NB4 (cell line): Measurements from ENCODE around the gene PRADC1.

ENCODE experiments used
- DNase-seq: peaks from one replicate; pipeline ENCODE4 v3.0.0; 2010; ENCODE audit warnings: low read depth
- H3K4me3 ChIP-seq: one replicate; pipeline ENCODE4 v1.5.1; 2011; ENCODE audit warnings: mild to moderate bottlenecking, low read depth, low read length, moderate library complexity
- CTCF ChIP-seq: IDR thresholded peaks from one replicate; pipeline ENCODE4 v1.5.1; 2012; ENCODE audit warnings: low read depth, low read length
- MYC ChIP-seq: IDR thresholded peaks from 2 replicates; pipeline ENCODE4 v1.6.1; 2011; ENCODE audit warnings: low read depth, low read length
- POLR2A ChIP-seq: IDR thresholded peaks from 2 replicates; pipeline ENCODE4 v1.6.1; 2011; ENCODE audit warnings: mild to moderate bottlenecking; ENCODE audit not compliant: insufficient read length; ENCODE audit errors: extremely low read depth
- TF ChIP-seq, protein P1 (sequence below): IDR thresholded peaks from 2 replicates; pipeline ENCODE4 v1.6.1; 2011; ENCODE audit warnings: low read depth, low read length

PRADC1 gene

GRCh38 chr2:73217826-73218225, 15.2 kb downstream of the PRADC1 start:
- H3K4me3 ChIP-seq: no peak overlapping the region
- no peak for TF ChIP-seq POLR2A
- TF ChIP-seq MYC: no peak
- TF ChIP-seq, protein P1, sequence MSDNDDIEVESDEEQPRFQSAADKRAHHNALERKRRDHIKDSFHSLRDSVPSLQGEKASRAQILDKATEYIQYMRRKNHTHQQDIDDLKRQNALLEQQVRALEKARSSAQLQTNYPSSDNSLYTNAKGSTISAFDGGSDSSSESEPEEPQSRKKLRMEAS: no peak
- TF ChIP-seq CTCF: no peak
- no peak for DNase-seq

- H3K4me3 ChIP-seq: no peak overlapping the region
- no peak for DNase-seq
- TF ChIP-seq, protein P1: no peak
- TF ChIP-seq POLR2A: no peak
- TF ChIP-seq CTCF: no peak
- no peak for TF ChIP-seq MYC
These were observed 15.9 kb downstream of the PRADC1 start for GRCh38 chr2:73217160-73217559.

DNA sequence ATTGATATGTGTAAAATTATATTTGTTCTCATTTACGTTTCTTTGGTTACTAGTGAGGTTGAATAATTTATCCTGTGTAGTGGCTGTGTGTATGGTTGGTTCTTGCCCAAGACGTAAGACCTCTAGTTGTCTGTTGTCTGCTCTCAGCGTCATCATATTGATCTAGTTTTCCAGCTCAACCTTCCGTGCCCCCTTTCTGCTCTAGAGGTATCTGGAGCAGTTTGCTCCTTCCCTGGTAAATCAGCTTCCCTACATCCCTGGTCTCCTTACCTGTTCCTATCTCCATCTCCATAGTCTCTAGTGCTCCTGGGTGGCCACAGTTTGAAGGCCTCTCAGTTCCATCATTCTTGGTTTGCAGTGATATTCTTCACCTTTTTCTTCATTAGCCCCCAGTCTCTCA, 17.8 kb downstream of the PRADC1 start:
- DNase-seq: no peak
- TF ChIP-seq MYC (no peak), POLR2A (no peak), CTCF (no peak)
- TF ChIP-seq, protein P1: no peak
- peak overlapping the region; percentile 71 for H3K4me3 ChIP-seq

- DNase-seq: peak; percentile 94
- peak; percentile 63 for TF ChIP-seq POLR2A
- TF ChIP-seq, protein P1: peak; percentile 90
- no peak for TF ChIP-seq CTCF
- TF ChIP-seq MYC: peak; percentile 87
- H3K4me3 ChIP-seq: peak within 1 kb of the TSS; percentile 71
These were observed 18.7 kb downstream of the PRADC1 start, which contains the start of gene SMYD5 for GRCh38 chr2:73214120-73215035. SMYD5 (plus strand) TSS chr2:73214245; CDS start chr2:73214267, 22 bp downstream.

GRCh38 chr2:73212448-73213176, 20.4 kb downstream of the PRADC1 start:
- no peak overlapping the region for H3K4me3 ChIP-seq
- TF ChIP-seq, protein P1: no peak; the same call in 1 of the 2 replicates
- no peak for TF ChIP-seq MYC
- peak; percentile 97 for TF ChIP-seq CTCF
- TF ChIP-seq POLR2A: no peak
- DNase-seq: peak; percentile 88
